Measurements from ENCODE around the gene CHRNA1.

DNA sequence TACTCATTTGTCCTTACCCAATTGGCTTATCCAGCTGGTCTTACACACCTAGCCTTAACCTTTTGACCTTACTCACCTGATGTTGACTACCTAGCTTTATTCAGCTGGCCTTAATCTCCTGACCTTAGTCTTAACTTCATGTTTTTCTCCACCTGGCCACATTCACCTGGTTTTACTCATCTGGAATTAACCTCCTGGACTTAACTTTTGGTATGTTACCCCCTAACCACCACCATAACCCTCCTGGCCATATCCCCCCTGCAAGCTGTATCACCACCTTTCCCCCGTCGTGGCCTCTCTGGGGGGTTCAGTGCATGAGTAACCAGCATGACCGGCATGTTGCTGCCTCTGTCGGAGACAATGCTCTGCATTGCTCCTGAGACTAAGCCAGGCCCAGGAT lies 45.7 kb downstream of the CHRNA1 start:
- TF ChIP-seq, protein P1, sequence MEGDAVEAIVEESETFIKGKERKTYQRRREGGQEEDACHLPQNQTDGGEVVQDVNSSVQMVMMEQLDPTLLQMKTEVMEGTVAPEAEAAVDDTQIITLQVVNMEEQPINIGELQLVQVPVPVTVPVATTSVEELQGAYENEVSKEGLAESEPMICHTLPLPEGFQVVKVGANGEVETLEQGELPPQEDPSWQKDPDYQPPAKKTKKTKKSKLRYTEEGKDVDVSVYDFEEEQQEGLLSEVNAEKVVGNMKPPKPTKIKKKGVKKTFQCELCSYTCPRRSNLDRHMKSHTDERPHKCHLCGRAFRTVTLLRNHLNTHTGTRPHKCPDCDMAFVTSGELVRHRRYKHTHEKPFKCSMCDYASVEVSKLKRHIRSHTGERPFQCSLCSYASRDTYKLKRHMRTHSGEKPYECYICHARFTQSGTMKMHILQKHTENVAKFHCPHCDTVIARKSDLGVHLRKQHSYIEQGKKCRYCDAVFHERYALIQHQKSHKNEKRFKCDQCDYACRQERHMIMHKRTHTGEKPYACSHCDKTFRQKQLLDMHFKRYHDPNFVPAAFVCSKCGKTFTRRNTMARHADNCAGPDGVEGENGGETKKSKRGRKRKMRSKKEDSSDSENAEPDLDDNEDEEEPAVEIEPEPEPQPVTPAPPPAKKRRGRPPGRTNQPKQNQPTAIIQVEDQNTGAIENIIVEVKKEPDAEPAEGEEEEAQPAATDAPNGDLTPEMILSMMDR (IDR thresholded peaks at IDR 0.05 in 2 of 3, conservative IDR thresholded peaks at IDR 0.05 in 1 of 3; ENCODE audit: control insufficient read depth in 2 of 3, extremely low read depth in 1 of 3, insufficient read depth in 1 of 3, low read depth in 3 of 3, low read length in 3 of 3) = no peak
- TF ChIP-seq RBBP5 (conservative IDR thresholded peaks at IDR 0.05) (no peak), POLR2AphosphoS5 (IDR thresholded peaks at IDR 0.05; ENCODE audit: low read length) (no peak), YY1 (IDR thresholded peaks at IDR 0.05; ENCODE audit: low read depth, low read length) (no peak), SMC3 (IDR thresholded peaks at IDR 0.05; ENCODE audit: borderline replicate concordance, low read length) (no peak), CEBPB (IDR thresholded peaks at IDR 0.05; ENCODE audit: borderline replicate concordance in 1 of 2, low read depth in 2 of 2, low read length in 2 of 2) (no peak), ZNF274 (IDR thresholded peaks at IDR 0.05; ENCODE audit: insufficient read depth, insufficient read length) (no peak), HCFC1 (IDR thresholded peaks at IDR 0.05; ENCODE audit: low read length) (no peak), FOXM1 (IDR thresholded peaks at IDR 0.05; ENCODE audit: low read depth, low read length) (no peak), SIN3A (IDR thresholded peaks at IDR 0.05; ENCODE audit: low read depth, low read length) (no peak)
- TF ChIP-seq, protein P2, sequence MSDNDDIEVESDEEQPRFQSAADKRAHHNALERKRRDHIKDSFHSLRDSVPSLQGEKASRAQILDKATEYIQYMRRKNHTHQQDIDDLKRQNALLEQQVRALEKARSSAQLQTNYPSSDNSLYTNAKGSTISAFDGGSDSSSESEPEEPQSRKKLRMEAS (IDR thresholded peaks at IDR 0.05; ENCODE audit: low read depth, low read length) = no peak
- TF ChIP-seq, protein P3, sequence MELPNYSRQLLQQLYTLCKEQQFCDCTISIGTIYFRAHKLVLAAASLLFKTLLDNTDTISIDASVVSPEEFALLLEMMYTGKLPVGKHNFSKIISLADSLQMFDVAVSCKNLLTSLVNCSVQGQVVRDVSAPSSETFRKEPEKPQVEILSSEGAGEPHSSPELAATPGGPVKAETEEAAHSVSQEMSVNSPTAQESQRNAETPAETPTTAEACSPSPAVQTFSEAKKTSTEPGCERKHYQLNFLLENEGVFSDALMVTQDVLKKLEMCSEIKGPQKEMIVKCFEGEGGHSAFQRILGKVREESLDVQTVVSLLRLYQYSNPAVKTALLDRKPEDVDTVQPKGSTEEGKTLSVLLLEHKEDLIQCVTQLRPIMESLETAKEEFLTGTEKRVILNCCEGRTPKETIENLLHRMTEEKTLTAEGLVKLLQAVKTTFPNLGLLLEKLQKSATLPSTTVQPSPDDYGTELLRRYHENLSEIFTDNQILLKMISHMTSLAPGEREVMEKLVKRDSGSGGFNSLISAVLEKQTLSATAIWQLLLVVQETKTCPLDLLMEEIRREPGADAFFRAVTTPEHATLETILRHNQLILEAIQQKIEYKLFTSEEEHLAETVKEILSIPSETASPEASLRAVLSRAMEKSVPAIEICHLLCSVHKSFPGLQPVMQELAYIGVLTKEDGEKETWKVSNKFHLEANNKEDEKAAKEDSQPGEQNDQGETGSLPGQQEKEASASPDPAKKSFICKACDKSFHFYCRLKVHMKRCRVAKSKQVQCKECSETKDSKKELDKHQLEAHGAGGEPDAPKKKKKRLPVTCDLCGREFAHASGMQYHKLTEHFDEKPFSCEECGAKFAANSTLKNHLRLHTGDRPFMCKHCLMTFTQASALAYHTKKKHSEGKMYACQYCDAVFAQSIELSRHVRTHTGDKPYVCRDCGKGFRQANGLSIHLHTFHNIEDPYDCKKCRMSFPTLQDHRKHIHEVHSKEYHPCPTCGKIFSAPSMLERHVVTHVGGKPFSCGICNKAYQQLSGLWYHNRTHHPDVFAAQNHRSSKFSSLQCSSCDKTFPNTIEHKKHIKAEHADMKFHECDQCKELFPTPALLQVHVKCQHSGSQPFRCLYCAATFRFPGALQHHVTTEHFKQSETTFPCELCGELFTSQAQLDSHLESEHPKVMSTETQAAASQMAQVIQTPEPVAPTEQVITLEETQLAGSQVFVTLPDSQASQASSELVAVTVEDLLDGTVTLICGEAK (IDR thresholded peaks at IDR 0.05; ENCODE audit: borderline replicate concordance) = no peak
